KG1 (cell line): Measurements from ENCODE around the gene UQCRFS1.
"Not testable (repeated sequence)": the region's sequence is repeated elsewhere in the genome, so short reads cannot be mapped to it uniquely, and the experiment has no call there.

Source experiments
- DNase-seq: peaks from one replicate; lab custom pipeline; 2025; lab: John Stamatoyannopoulos, UW

The UQCRFS1 gene

GRCh38 chr19:29214411-29214810 is 1.5 kb upstream of the UQCRFS1 start:
- DNase-seq = no peak

- DNase-seq = no peak
These were observed 649 bp downstream of the UQCRFS1 start for GRCh38 chr19:29212356-29212647.

DNA sequence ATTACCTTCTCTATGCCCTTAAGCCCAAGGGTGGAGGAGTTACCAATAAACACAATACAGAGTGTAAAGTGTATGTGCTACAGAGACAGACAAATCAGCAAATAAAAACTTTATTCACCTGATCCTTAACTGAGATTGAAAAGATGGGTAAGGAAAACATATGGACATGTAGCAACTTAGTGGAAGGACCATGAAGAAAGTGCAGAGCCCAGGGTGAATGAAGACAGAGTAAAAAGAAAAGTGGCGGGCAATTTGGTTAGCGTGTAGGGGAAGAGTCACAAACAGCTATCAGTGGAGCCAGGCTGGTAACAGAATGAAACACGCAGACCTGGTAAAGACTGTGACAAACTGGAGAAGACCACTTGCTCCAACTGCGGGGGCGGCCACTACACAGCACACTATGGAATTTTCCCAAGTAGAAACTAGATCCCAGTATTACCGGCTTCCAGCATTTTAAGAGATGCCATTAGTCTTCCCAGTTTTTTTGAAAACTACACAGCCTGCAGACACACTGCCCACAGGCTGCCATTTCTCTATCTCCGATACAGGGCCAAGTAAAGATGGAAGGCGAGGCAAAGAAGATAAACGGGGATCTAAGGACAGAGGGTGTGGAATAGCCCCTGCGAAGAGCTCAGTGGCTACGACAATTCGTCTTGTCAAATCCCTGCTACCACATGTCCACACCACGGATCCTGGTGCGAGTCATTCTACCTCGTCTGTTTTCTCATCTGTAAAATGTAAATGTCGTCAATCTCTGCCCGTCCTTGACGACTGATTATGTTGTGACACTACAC is 1.2 kb downstream of the UQCRFS1 start:
- DNase-seq = no peak

DNA sequence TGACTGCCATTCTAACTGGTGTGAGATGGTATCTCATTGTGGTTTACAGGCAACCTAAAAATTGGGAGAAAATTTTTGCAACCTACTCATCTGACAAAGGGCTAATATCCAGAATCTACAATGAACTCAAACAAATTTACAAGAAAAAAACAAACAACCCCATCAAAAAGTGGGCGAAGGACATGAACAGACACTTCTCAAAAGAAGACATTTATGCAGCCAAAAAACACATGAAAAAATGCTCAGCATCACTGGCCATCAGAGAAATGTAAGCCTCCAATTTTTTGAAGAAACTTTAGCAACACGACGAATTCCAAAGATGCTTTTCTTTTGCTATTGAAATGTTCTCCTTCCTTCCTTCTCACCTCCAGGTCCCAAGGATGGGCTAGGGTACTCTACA is 1.9 kb downstream of the UQCRFS1 start:
- DNase-seq = not testable (repeated sequence)

DNA sequence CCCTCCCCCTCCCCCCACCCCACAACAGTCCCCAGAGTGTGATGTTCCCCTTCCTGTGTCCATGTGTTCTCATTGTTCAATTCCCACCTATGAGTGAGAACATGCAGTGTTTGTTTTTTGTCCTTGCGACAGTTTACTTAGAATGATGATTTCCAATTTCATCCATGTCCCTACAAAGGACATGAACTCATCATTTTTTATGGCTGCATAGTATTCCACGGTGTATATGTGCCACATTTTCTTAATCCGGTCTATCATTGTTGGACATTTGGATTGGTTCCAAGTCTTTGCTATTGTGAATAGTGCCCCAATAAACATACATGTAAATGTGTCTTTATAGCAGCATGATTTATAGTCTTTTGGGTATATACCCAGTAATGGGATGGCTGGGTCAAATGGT is 2.4 kb downstream of the UQCRFS1 start:
- DNase-seq = not testable (repeated sequence)

DNA sequence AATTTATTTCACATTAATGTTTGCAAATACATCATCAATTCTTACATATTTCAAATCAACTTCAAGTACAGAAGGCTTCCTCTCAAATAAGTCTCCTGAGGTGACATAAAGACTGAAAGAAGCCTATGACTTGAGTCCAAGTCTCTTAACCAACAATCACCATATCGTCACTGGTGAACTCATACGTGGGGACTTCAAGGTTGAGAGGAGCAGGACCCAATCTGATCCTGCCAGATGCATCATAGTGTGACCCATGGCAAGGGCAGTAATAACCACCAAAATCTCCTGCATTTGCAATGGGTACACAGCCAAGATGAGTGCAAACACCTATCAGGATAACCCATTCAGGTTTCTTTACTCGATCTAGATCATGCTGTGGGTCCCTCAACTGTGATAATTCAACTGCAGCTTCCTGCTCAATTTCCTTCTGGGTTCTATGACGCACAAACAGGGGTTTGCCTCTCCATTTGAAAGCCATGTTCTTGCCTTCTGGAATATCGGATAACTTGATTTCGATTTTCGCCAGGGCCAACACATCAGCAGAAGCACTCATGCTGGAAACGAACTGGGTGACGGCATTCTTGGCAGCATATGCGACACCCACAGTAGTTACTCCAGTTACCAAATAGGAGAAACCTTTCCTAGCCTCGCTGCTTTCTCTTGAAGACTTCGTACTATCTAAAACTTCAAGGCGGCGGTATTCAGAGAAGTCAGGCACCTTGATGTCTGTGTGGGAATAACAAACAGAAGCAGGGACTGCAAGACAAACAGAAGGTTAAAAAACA is 5.4 kb downstream of the UQCRFS1 start:
- DNase-seq = not testable (repeated sequence)

- no peak for DNase-seq
These were observed 6.5 kb downstream of the UQCRFS1 start for GRCh38 chr19:29206453-29206852.

GRCh38 chr19:29202281-29202680 is 10.7 kb downstream of the UQCRFS1 start:
- DNase-seq = no peak

GRCh38 chr19:29201855-29202254 is 11.1 kb downstream of the UQCRFS1 start:
- DNase-seq = no peak

DNA sequence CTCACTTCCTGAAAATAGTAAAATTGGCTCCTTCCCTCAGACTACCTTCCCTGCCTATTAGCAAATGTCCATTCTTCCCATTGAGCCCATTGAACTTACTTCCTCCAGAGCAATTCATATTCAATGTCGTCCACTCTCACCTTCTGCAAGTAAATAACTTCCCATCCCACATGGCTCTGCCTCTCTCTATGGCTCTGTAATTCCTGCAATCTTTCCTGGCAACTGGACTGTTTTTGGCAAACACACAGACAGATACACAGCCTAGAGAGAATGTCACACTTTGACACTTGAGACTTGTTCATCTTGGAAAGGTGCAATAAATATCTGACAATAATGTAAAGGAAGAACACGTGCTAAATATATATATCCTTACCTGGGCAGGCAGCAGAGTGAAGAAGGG is 18.3 kb downstream of the UQCRFS1 start:
- no peak for DNase-seq

DNA sequence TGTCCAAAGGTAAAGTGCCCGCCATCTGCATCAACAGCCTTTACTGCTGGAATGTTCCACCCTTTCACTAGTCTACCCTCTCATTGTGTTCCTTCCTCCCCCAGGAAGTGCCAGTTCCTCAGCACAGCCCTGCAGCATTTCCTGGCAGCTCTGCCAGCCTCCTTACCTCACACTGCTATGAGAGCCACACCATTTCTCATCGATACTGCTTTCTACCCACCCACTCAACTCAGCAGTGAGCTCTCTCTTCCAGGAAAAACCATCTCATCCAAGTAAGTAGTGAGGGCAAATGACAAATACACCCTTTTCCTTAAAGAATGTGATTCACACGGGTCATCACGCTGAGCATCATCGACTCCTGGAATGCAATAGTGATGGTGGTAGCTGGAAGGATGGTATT is 19.8 kb downstream of the UQCRFS1 start:
- no peak for DNase-seq

- DNase-seq = no peak
These were observed 21.9 kb downstream of the UQCRFS1 start for GRCh38 chr19:29191005-29191404.

DNA sequence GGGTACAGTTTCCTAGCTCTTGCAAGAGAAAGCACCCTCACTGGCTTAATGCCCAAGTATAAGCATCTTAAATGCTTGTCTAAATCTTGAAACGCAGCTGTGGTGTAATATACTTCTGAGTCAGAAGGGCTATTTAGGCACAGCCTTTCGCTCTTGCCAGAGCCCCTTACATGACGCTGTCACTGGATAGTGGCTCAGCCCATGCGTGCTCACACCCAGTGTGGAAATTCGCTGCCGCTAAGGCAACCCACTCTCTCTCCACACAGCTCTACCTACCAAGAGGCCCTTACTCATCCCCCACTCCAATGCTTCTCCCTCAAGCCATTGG is 24.0 kb downstream of the UQCRFS1 start:
- DNase-seq = no peak

- no peak for DNase-seq
These were observed 24.5 kb downstream of the UQCRFS1 start for GRCh38 chr19:29188289-29189032.

DNA sequence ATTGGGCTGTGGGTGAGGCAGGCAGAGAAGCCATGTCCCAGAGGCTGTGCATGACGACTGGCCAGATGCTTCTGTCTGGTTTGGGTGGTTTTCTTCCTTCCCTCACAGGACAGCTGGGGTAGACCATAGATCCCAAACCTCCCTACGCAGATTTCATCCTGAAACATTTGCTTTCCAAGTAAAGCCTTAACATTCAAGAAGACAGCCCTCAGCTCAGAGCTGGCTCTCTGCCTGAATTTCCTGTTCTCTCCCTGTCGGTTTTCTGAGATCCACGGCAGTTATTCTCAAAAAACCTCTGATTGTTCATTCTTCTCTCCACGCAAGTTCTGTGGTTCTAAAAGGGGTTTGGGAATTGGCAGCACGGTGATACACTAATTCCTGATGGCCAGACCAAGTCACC is 25.3 kb downstream of the UQCRFS1 start:
- DNase-seq = no peak

DNA sequence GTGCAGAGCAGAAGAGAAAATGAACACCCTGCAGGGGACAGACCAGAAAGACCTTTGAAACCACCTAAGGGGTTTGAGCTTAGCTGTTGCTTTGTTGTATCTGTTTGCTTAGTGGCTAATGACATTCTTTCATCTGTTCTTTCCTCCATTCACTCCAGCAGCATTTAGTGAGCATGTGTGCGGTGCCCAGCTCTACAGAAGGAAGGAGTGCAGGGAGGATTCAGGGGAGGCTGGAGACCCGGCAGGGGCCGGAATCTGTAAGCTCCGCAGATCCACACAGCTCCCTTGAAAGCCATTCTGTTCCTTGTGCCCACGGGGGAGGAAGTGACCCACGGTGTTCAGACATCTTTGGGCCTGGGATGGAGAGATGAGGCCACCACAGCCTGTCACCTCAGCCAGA is 27.5 kb downstream of the UQCRFS1 start:
- DNase-seq = no peak

- no peak for DNase-seq
These were observed 35.8 kb downstream of the UQCRFS1 start for GRCh38 chr19:29176981-29177754.

- DNase-seq = no peak
These were observed 39.1 kb downstream of the UQCRFS1 start for GRCh38 chr19:29173896-29174295.

DNA sequence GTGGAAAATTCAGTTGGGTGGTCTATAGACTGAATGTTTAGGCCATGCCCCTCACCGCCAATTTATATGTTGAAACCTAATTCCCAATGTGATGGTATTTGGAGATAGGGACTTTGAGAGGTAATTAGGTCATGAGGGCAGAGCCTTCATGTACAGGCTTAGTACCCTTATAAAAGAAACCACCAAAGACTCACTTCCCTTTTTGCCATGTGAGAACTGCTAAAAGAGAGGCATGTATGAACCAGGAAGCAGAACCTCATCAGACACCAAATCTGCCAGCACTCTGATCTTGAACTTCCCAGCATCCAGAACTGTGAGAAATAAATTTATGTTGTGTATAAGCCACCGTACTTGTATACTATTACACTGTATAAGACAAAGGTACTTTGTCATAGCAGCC is 40.6 kb downstream of the UQCRFS1 start:
- no peak for DNase-seq

DNA sequence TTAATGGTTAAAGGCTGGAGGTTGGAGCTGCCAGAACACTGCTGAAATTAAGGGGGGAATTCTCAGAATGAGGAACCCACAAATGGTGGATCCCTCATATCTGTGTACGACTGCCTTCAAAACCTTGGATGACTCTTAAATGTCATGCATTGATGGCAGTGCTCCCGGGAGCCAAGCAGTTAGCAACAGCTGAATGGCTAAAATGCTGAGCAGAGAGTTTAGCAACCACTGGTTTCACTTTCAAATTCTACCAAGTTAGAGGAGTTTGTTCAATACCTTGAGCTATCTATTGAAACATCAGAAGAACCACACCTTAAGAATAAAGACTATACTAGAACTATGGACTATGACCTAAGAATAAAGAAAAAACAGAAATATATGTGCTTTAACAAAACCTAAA is 41.4 kb downstream of the UQCRFS1 start:
- no peak for DNase-seq

DNA sequence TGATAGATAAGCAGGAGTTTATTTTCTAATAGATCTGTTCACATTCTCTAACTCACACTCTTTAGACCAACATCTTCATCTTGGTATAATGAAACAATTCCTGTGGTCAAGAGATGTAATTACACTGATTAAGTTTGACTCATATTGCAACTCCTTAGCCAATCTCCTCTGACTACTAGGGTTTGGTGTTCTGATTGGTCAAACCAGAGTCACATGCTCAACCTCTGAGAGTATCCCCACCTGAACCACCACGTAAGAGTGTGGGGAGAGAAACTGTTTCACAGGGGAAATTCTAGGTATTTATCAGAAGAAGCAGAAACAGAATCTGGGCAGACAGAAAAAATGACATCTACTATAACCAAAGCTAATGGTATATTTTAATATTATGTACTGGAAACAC is 42.4 kb downstream of the UQCRFS1 start:
- no peak for DNase-seq

DNA sequence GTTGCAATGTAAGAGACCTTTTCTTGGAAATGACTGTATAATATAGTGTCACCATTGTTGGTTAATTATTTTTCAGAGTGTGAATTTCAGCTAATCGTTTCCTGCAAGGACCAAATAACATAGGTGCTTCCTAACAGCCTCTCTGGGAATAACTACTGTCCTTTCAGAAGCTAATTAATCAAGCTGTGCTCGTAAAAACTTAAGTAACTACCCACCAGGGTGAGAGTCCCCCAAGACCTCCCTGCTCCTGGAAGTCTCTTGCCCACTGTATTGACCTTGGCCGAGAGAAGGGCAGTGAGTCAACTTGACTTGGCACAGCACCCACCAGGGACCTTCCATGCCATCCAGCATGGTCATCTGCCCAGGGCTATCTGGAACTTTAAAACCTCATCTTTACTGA is 50.3 kb downstream of the UQCRFS1 start:
- DNase-seq = no peak
